KOPT-K1 (cell line): Measurements from ENCODE around the gene RAB3A.

Experiments used
- H3K27ac ChIP-seq: fragments of 200-600 bp; sonication (generic); 2 replicates; pipeline ENCODE4 v1.5.1; 2016; ENCODE audit warnings: antibody characterized with exemption, mild to moderate bottlenecking, low read depth, low read length; ENCODE audit not compliant: poor library complexity, severe bottlenecking
- H3K36me3 ChIP-seq: fragments of 200-600 bp; sonication (generic); 2 replicates; pipeline ENCODE4 v1.5.1; 2017; ENCODE audit warnings: antibody characterized with exemption, mild to moderate bottlenecking, low read length, moderate library complexity; ENCODE audit not compliant: insufficient read depth
- H3K9me3 ChIP-seq: fragments of 200-600 bp; sonication (generic); 2 replicates; pipeline ENCODE4 v1.5.1; 2017; ENCODE audit warnings: antibody characterized with exemption, low read length, mild to moderate bottlenecking; ENCODE audit not compliant: insufficient read depth, poor library complexity, severe bottlenecking

RAB3A gene, protein sequence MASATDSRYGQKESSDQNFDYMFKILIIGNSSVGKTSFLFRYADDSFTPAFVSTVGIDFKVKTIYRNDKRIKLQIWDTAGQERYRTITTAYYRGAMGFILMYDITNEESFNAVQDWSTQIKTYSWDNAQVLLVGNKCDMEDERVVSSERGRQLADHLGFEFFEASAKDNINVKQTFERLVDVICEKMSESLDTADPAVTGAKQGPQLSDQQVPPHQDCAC

DNA sequence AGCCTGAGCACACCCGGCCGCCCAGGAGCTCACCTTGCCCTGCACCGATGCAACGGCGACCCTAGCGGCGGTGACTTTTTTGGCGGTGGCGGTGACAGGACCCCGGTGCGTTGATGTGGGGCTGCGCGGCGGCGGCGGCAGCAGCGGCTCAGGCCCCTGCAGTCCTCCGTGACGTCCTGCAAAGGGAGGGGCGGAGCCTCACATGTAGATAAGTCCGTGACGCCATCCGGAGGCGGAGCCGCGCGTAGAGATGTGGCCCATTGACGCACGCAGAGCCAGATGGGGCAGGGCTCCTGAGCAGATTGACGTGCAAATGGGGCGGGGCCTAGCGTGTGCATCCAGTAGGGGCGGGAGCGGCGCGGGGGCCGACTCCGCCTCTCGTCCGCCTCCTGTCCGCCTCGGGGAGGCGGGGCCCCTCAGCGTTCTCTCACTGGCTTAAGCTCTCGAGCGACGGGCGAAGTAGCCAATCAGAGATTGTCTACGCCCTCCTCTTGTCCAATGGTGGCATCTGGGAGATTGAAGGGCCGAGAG lies at the start of gene RAB3A:
RAB3A (minus strand) TSS at position 180 of the 531 bp plus-strand sequence. CDS start 1,302 bp downstream, outside the sequence.
- H3K36me3 ChIP-seq: peaks cover 6% of the 10 kb centered on the region; the same call in 1 of the 2 replicates
- no peaks in the 10 kb centered on the region for H3K9me3 ChIP-seq
- H3K27ac ChIP-seq: peak within 1 kb of the TSS; percentile 57

DNA sequence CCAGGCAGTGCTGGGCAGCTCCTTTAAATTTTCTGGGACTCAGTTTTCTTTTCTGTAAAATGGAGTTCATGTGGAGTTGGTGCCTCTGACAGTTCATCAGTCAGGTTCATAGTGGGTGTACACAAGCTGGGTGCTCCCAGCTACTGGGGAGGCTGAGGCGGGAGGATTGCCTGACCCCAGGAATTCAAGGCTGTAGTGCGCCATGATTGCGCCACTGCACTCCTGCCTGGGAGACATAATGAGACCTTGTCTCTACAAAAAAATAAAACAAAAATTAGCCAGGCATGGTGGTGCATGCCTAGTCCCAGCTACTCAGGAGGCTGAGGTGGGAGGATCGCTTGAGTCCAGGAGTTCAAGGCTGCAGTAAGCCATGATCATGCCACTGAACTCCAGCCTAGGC lies 49.3 kb upstream of the RAB3A start:
- H3K36me3 ChIP-seq: no peaks in the 10 kb centered on the region
- no peak overlapping the region for H3K27ac ChIP-seq
- no peaks in the 10 kb centered on the region for H3K9me3 ChIP-seq

DNA sequence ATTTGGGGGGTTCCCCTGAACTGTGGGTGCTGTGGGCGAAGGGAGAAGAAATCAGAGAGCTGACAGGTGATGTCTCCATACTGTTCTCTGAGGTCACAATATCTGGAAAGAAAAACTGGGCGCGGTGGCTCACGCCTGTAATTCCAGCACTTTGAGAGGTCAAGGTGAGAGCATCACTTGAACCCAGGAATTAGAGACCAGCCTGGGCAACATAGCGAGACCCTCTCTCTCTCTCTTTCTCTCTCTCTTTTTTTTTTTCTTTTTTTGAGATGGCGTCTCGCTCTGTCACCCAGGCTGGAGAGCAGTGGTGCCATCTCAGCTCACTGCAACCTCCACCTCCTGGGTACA lies 48.5 kb upstream of the RAB3A start:
- Histone ChIP-seq H3K9me3 (no peaks in the 10 kb centered on the region), H3K36me3 (no peaks in the 10 kb centered on the region), H3K27ac (no peak overlapping the region)

DNA sequence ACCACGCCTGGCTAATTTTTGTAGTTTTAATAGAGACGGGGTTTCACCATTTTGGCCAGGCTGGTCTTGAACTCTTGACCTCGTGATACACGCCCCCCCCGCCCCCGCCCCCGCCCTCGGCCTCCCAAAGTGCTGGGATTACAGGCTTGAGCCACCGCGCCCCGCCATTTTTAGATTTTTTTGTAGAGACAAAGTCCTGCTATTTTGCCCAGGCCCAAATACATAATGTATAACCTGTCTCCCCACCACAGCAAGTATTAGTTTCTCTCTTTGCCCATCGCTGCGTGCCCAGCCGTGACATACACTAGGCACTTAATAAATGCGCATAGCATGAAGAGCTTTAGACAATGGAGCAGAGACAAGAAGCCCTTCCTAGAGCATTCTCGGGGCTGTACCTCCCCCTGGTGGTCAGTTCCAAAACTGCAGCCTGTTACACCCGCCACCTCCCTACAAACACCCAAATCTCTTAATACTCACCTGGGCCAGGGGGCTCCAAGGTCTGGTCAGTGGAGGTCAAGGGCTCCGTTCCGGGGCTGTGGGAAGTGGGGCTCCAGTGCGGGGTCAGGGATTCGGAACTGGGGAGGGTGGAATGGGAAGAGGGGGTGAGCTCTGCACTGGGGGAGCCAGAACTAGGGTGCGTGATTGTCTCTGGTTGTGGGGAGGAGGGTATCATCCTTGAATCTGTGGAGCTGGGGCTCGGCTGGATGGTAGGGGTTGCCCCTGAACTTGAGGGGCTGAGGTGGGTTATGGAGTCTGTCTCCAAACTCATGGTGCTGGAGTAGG lies 47.9 kb upstream of the RAB3A start:
- Histone ChIP-seq H3K27ac (no peak overlapping the region), H3K9me3 (no peaks in the 10 kb centered on the region)

DNA sequence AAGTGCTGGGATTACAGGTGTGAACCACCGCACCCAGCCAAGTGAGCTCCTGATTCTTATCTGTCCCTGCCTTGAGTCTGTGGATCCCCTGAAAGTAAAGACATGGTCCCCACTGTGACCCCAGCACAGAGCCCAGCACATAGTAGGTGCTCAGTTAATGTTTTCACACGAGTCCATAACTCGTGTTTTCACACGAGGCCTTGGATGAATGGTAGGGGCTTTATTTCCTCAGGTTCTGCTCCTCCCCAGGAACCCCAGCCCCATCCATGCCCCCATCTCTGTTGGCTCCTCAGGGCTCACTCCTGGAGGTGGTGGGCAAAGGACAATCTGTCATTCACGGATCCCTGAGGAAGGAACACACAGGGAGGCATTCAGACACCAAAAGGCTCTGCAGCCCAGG lies 46.0 kb upstream of the RAB3A start:
- H3K36me3 ChIP-seq: no peaks in the 10 kb centered on the region
- no peak overlapping the region for H3K27ac ChIP-seq
- H3K9me3 ChIP-seq: no peaks in the 10 kb centered on the region

More for the DNA sequence above, 47.9 kb upstream of the RAB3A start:
- no peaks in the 10 kb centered on the region for H3K36me3 ChIP-seq

DNA sequence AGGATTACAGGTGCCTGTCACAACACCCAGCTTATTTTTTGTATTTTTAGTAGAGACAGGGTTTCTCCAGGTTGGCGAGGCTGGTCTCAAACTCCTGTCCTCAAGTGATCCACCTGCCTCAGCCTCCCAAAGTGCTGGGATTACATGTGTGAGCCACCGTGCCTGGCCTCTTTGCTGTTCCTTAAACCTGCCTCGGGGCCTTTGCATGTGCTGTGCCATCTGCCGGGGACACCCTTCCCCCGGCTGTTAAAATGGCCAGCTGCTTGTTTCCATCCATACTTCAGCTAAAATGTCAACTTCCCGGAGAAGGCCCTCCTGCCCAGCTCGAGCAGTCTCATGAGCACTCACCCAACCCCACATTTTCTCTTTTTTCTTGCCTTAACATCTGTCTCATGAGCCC lies 41.5 kb upstream of the RAB3A start:
- Histone ChIP-seq H3K36me3 (no peaks in the 10 kb centered on the region), H3K9me3 (no peaks in the 10 kb centered on the region), H3K27ac (no peak overlapping the region)

DNA sequence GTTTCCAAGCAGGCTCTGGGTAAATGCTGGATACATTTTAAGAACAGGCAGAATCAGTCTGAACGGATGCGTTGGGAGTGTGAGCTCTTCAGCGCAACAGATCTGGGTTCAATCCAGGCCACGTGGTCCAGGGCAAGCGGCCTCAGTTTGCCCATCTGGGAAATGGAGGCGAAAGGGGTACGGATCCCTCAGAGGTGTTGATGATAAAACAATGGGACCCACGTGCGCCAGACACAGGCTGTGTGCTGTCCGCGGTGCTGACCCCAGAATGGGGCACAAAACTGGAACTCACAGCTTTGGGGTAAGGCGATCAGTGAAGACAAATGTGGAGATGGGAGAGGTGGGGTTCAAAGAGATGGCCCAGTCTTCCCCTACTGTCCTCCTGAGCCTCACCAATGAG lies 35.5 kb upstream of the RAB3A start:
- Histone ChIP-seq H3K9me3 (no peaks in the 10 kb centered on the region), H3K27ac (no peak overlapping the region), H3K36me3 (no peaks in the 10 kb centered on the region)

DNA sequence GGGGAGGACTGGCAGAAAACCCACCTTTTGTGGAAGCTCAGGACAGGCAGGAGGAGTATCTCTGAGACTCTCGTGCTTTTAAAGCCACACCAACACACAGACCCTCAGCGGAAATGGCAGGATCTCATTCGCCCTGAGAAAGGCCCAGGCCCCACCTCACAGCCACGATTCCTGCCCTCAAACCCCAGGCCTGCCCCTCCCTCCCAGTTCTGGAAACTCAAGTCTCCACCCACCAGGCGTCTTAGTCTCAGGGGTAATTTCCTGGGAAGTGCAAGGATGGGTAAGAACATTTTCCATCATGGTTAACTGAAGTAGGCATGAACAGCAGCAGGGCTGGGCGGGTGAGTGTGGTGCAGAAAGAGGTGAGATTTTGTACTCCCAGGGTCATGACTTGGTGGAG lies 30.4 kb upstream of the RAB3A start:
- H3K9me3 ChIP-seq: no peaks in the 10 kb centered on the region
- no peaks in the 10 kb centered on the region for H3K36me3 ChIP-seq
- no peak overlapping the region for H3K27ac ChIP-seq

DNA sequence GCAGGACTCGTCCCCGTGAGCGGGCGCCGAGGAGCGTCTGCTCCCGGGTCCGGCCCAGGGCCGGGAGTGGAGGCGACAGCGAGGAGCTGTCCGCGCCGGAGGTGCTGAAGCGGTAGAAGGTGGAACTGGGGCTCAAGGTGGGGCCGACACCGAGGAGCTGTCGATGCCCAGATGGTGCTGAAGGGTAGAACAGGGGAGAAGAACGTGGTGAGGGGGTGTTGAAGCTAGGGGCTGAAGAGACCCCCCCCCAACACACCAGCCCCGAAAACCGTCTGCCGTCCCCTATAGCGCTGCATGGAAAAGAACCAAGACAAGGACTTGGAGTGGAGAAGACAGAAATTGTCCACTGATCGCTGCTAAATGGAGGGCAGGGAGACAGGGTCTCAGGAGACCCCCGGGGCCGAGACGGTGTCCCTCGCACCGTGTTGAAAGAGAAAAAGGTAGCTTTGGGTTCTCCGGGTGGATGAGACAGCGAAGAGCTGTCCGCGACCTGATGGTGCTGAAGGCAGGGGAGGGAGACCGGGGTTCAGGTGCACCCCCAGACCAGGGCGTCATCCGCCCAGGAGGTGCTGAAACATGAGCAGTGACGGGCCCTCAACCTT lies 29.5 kb upstream of the RAB3A start:
- no peaks in the 10 kb centered on the region for H3K36me3 ChIP-seq
- H3K27ac ChIP-seq: no peak overlapping the region
- H3K9me3 ChIP-seq: no peaks in the 10 kb centered on the region

DNA sequence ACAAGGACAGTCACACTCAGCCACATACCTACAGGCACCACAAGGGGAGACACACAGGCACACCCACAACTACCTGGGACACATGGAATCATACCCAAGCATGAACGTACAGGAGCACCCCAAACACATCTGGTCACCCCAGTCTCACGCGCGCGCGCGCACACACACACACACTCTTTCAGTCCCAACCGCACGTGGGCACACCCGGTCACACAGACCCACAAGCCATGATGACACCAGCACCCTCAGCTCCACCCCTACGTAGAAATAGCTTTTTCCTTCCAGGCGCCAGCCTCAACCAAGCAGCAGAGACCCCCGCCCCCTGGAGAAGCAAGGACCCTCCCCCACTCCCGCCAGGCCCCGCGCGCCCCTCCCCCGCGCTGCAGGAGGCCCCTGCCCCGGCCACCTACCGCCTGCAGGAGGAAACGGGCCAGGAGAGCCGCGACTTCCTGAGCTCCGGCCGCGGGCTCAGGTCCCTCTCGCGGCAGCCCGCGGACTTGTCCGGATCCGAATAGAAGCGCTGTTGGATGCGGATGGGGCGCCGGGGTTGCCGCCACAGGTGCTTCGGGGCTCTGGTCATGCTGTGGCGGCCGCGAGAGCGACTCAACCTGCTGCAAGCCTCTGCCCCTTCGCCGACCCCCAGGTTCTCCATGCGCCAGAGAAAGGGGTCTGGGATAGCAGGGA lies 28.8 kb upstream of the RAB3A start:
- Histone ChIP-seq H3K36me3 (no peaks in the 10 kb centered on the region), H3K27ac (no peak overlapping the region), H3K9me3 (no peaks in the 10 kb centered on the region)

DNA sequence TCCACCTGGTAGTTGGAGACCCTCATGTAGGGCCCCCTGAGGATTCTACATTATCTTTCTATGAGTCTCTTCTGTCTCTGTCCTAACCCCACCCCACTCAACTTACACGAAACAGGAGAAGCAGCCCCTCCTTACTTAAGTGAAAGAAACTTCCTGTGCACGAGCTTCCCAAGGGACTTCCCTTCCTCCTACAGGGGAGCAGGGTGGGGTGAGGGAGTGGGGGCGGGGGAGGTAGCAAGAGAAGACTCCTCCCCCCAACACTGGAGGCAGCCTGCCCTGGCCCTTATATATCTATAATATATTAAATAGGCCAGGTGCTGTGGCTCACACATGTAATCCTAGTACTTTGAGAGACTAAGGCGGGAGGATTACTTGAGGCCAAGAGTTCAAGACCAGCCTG lies 27.9 kb upstream of the RAB3A start:
- H3K9me3 ChIP-seq: no peaks in the 10 kb centered on the region
- H3K36me3 ChIP-seq: no peaks in the 10 kb centered on the region
- H3K27ac ChIP-seq: no peak overlapping the region

DNA sequence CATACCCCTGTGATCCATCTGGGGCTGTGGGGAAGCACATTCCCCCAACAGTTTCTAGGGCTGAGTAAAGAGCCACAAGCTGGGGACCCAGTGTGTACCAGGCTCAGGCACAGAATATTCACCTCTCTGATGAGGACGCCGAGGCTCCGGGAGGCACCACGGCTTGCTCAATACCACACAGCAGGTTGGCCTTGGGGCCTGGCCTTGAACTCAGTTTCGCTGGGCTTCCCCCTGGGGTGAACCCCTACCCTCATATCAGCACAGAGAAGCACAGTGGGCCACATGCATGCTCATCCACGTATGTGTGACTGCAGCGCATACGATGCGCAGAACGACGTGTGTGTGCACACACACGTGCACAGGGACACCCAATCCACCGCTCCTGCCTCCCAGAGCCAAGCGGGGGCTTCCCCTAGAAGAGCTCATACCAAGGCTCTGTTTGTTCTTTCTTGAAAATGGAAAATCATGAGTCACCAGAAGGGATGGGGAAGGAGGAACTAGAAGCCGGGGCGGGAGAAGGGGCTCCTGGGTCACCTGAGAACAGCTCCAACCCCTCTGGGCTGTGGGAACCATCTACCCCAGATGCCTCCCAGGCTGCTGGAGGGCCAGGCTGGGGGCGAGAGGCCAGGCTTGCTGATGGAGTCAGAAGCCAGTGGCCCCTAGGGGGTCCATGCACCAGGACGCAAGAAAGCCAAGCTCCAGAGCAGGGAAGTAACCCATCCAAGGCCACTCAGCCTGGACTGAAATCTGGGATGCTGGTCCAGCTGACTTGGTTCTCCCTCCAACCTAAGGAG lies 27.3 kb upstream of the RAB3A start:
- Histone ChIP-seq H3K36me3 (no peaks in the 10 kb centered on the region), H3K27ac (no peak overlapping the region), H3K9me3 (no peaks in the 10 kb centered on the region)

DNA sequence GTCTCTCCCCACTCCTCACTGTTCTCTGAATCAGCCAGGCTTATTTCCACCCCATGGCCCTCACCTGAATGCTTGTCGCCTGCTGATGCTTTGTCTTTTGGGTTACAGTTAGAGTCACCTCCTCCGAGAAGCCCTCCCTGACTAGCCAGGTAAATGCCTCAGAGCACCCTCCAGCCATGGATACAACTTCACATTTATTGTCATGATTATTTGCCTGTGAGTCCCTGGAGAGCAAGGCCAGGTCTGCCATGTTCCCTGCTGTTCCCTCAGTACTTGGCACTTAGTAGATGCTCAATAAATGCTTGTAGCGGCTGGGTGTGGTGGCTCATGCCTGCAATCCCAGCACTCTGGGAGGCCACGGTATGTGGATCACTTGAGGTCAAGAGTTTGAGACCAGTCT lies 26.1 kb upstream of the RAB3A start:
- Histone ChIP-seq H3K27ac (no peak overlapping the region), H3K9me3 (no peaks in the 10 kb centered on the region), H3K36me3 (no peaks in the 10 kb centered on the region)

DNA sequence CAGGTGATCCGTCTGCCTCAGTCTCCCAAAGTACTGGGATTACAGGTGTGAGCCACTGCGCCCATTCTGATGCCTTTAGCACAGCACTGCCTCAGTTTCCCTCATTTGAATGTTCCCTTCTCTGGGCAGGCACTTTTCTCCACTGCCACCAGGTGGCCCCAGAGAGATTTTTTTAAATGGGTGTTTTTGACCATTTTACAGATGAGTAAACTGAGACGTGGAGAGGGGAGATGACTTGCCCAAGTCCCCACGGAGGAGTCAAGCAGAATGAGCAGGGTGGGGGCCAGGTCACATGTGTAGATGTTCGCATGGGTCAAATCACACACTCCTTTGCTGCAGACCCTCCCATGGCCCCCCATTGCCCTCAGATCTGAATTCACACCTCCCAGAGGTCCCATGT lies 25.6 kb upstream of the RAB3A start:
- Histone ChIP-seq H3K36me3 (no peaks in the 10 kb centered on the region), H3K27ac (no peak overlapping the region), H3K9me3 (no peaks in the 10 kb centered on the region)
